GM23338 (cell line): Measurements from ENCODE around the gene GLS. TPM values are rescaled to one million over a fixed set of nuclear protein-coding genes. Genes with fewer than 3 reads are reported as not detected.

Experiments used
- ATAC-seq: fragments of 200-7000 bp; cut with Tn5 transposase; 3 replicates; pipeline ENCODE4 v1.9.1; 2020
- DNase-seq: peaks from one replicate; pipeline ENCODE4 v3.0.0-alpha.2; 2015; ENCODE audit warnings: low spot score
- H2AFZ ChIP-seq: fragments of 200-600 bp; sonication (generic); 2 replicates; pipeline ENCODE4 v1.8.0; 2016; ENCODE audit warnings: antibody characterized with exemption, mild to moderate bottlenecking, moderate library complexity
- H3F3A ChIP-seq: fragments of 200-600 bp; sonication (generic); replicated peaks from 2 replicates; pipeline ENCODE4 v1.8.0; 2017; ENCODE audit warnings: antibody characterized with exemption, mixed run types, low read depth
- H3K27ac ChIP-seq: fragments of 200-600 bp; sonication (generic); 2 replicates; pipeline ENCODE4 v1.6.1; 2016; ENCODE audit warnings: low read depth
- H3K27me3 ChIP-seq: fragments of 200-600 bp; sonication (generic); 2 replicates; pipeline ENCODE4 v1.8.0; 2016; ENCODE audit warnings: mild to moderate bottlenecking, mixed run types, moderate library complexity; ENCODE audit not compliant: insufficient read depth
- H3K36me3 ChIP-seq: fragments of 200-600 bp; sonication (generic); 2 replicates; pipeline ENCODE4 v1.8.0; 2016; ENCODE audit warnings: mild to moderate bottlenecking; ENCODE audit not compliant: insufficient read depth
- H3K4me1 ChIP-seq: fragments of 200-600 bp; sonication (generic); 2 replicates; pipeline ENCODE4 v1.8.0; 2016; ENCODE audit warnings: mild to moderate bottlenecking, moderate library complexity; ENCODE audit not compliant: insufficient read depth
- H3K4me2 ChIP-seq: fragments of 200-600 bp; sonication (generic); 2 replicates; pipeline ENCODE4 v1.7.1; 2017; ENCODE audit warnings: mixed run types
- H3K4me3 ChIP-seq: fragments of 200-600 bp; sonication (generic); 2 replicates; pipeline ENCODE4 v1.6.1; 2016; ENCODE audit warnings: mixed run types
- H3K79me2 ChIP-seq: fragments of 200-600 bp; sonication (generic); replicated peaks from 2 replicates; pipeline ENCODE4 v1.8.0; 2017; ENCODE audit warnings: mild to moderate bottlenecking; ENCODE audit not compliant: insufficient read depth
- H3K9me2 ChIP-seq: fragments of 200-600 bp; sonication (generic); 2 replicates; pipeline ENCODE4 v1.8.0; 2017; ENCODE audit not compliant: insufficient read depth
- H4K20me1 ChIP-seq: fragments of 200-600 bp; sonication (generic); replicated peaks from 2 replicates; pipeline ENCODE4 v1.8.0; 2017; ENCODE audit warnings: mild to moderate bottlenecking; ENCODE audit not compliant: insufficient read depth
- H3K27ac Mint-ChIP-seq: 2 replicates; pipeline ENCODE4 v1.8.0; 2020; ENCODE audit warnings: inconsistent platforms, mild to moderate bottlenecking, moderate library complexity, mixed read lengths
- H3K27me3 Mint-ChIP-seq: 3 replicates; pipeline ENCODE4 v1.8.0; 2022; ENCODE audit warnings: low read depth, mild to moderate bottlenecking, moderate library complexity, mixed read lengths, inconsistent platforms; ENCODE audit not compliant: insufficient read depth, poor library complexity
- H3K36me3 Mint-ChIP-seq: 3 replicates; pipeline ENCODE4 v1.8.0; 2021; ENCODE audit warnings: low read depth, mild to moderate bottlenecking, inconsistent platforms, moderate library complexity, mixed read lengths
- H3K4me1 Mint-ChIP-seq: 3 replicates; pipeline ENCODE4 v1.8.0; 2020; ENCODE audit warnings: mild to moderate bottlenecking, inconsistent platforms, mixed read lengths
- H3K4me3 Mint-ChIP-seq: 3 replicates; pipeline ENCODE4 v1.8.0; 2021; ENCODE audit warnings: moderate library complexity, mild to moderate bottlenecking, inconsistent platforms, mixed read lengths
- H3K9me3 Mint-ChIP-seq: 3 replicates; pipeline ENCODE4 v1.8.0; 2020; ENCODE audit warnings: moderate library complexity, mild to moderate bottlenecking, inconsistent platforms, mixed read lengths
- CREB1 ChIP-seq: fragments of 250-450 bp; sonication (Bioruptor Pico); IDR thresholded peaks from 2 replicates; pipeline ENCODE4 v1.5.0; 2020; ENCODE audit warnings: low read depth, mild to moderate bottlenecking, moderate library complexity
- EZH2 ChIP-seq: fragments of 200-600 bp; sonication (generic); IDR thresholded peaks from one replicate; pipeline ENCODE4 v1.8.0; 2017; ENCODE audit warnings: antibody characterized with exemption, mild to moderate bottlenecking, low read depth; ENCODE audit not compliant: unreplicated experiment
- EZH2phosphoT487 ChIP-seq: fragments of 200-600 bp; sonication (generic); IDR thresholded peaks from one replicate; pipeline ENCODE4 v1.8.1; 2018; ENCODE audit warnings: antibody characterized with exemption; ENCODE audit not compliant: unreplicated experiment
- JUNB ChIP-seq: IDR thresholded peaks from one replicate; pipeline ENCODE4 v1.6.1; 2016; ENCODE audit warnings: antibody characterized with exemption; ENCODE audit not compliant: unreplicated experiment
- NANOG ChIP-seq: IDR thresholded peaks from 2 replicates; pipeline ENCODE4 v1.6.1; 2016; ENCODE audit warnings: antibody characterized with exemption, borderline replicate concordance
- POLR2AphosphoS5 ChIP-seq: IDR thresholded peaks from 2 replicates; pipeline ENCODE4 v1.6.1; 2016; ENCODE audit warnings: antibody characterized with exemption, low read depth
- STAT1 ChIP-seq: IDR thresholded peaks from one replicate; pipeline ENCODE4 v1.6.1; 2016; ENCODE audit warnings: antibody characterized with exemption; ENCODE audit not compliant: unreplicated experiment
- ZNF114 ChIP-seq: fragments of 250-450 bp; sonication (Bioruptor Pico); IDR thresholded peaks from 2 replicates; pipeline ENCODE4 v1.5.0; 2020; ENCODE audit warnings: mild to moderate bottlenecking, moderate library complexity
- ZNF331 ChIP-seq: fragments of 250-450 bp; sonication (Bioruptor Pico); IDR thresholded peaks from 2 replicates; pipeline ENCODE4 v1.5.0; 2020; ENCODE audit warnings: low read depth, mild to moderate bottlenecking, moderate library complexity
- polyA plus RNA-seq: library from polyadenylated mRNA; unstranded; fragments of >200 nt; fragmentation: Nextera tagmentation; extraction: Ambion mirVana; gene quantifications from 2 replicates; pipeline ENCODE4 v1.2.1, GENCODE V29; 2016
- total RNA-seq: library from RNA; depleted of rRNA; stranded (reverse); fragments of >200 nt; shearing (Covaris generic); gene quantifications from 2 replicates; pipeline ENCODE4 v1.2.3, GENCODE V29; 2014
- TF ChIP-seq, protein P1 (sequence below): IDR thresholded peaks from one replicate; pipeline ENCODE4 v1.6.1; 2018; ENCODE audit warnings: antibody characterized with exemption; ENCODE audit not compliant: unreplicated experiment
- TF ChIP-seq, protein P2 (sequence below): IDR thresholded peaks from 2 replicates; pipeline ENCODE4 v1.6.1; 2016; ENCODE audit warnings: antibody characterized with exemption
- TF ChIP-seq, protein P3 (sequence below), 2 experiments: fragments of 200-600 bp in 1 of 2; sonication (generic) in 1 of 2; conservative IDR thresholded peaks; 2 replicates each; pipeline versions ENCODE4 v1.5.1 to v1.6.1; 2016 to 2017; ENCODE audit warnings: antibody characterized with exemption in 2 of 2, low read depth in 2 of 2, mild to moderate bottlenecking in 2 of 2, moderate library complexity in 1 of 2
- TF ChIP-seq, protein P4 (sequence below): fragments of 250-450 bp; sonication (Bioruptor Pico); IDR thresholded peaks from 2 replicates; pipeline ENCODE4 v1.5.0; 2020; ENCODE audit warnings: mild to moderate bottlenecking, moderate library complexity

The GLS gene
- total and polyA plus RNA-seq, 2 experiments from 2014 or later: 38.1 to 172 TPM

DNA sequence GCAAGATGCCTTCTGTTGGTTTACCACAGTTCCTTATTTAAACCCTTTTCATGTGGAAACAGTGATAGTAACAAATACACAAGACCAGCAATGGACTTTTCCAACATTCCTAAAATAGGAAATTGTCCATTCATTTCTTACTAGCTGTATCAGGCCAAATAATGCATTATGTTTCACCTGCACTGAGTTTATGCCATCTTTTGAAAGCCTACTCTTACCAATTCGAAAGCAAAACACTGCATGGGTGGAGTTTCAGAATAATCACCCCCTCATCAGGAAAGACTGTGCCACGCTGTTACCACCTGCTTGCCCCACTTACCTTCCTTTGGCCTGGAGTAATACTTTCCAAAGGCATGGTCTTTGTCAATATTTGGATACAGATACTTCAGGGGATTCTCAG lies 95.9 kb downstream of the GLS start:
- peaks cover 5% of the 10 kb centered on the region for H3K27me3 Mint-ChIP-seq
- peaks cover 90% of the 10 kb centered on the region for H3K36me3 Mint-ChIP-seq
- Histone ChIP-seq H3K4me3 (no peak overlapping the region), H3K79me2 (no peaks in the 10 kb centered on the region), H4K20me1 (peaks cover 4% of the 10 kb centered on the region), H3K27me3 (no peaks in the 10 kb centered on the region), H3K4me1 (no peaks in the 10 kb centered on the region), H3K4me2 (no peak overlapping the region), H3F3A (no peaks in the 10 kb centered on the region), H3K9me2 (no peaks in the 10 kb centered on the region), H3K36me3 (peaks cover 72% of the 10 kb centered on the region), H3K27ac (no peak overlapping the region), H2AFZ (no peak overlapping the region)
- H3K4me3 Mint-ChIP-seq: no peak overlapping the region
- DNase-seq (no peak), ATAC-seq (no peak)
- no peaks in the 10 kb centered on the region; the same call in 2 of the 3 replicates for H3K4me1 Mint-ChIP-seq
- H3K9me3 Mint-ChIP-seq: no peaks in the 10 kb centered on the region; the same call in 2 of the 3 replicates
- 0 out of 2 replicates have a peak overlapping the region, but pooled peaks have one; percentile 22 for H3K27ac Mint-ChIP-seq
- TF ChIP-seq EZH2phosphoT487 (no peak), CREB1 (CRISPR knock-in tag) (no peak), JUNB (no peak), NANOG (no peak), ZNF114 (CRISPR knock-in tag) (no peak), ZNF331 (CRISPR knock-in tag) (no peak), STAT1 (no peak), POLR2AphosphoS5 (no peak), EZH2 (no peak)
- TF ChIP-seq, protein P1, sequence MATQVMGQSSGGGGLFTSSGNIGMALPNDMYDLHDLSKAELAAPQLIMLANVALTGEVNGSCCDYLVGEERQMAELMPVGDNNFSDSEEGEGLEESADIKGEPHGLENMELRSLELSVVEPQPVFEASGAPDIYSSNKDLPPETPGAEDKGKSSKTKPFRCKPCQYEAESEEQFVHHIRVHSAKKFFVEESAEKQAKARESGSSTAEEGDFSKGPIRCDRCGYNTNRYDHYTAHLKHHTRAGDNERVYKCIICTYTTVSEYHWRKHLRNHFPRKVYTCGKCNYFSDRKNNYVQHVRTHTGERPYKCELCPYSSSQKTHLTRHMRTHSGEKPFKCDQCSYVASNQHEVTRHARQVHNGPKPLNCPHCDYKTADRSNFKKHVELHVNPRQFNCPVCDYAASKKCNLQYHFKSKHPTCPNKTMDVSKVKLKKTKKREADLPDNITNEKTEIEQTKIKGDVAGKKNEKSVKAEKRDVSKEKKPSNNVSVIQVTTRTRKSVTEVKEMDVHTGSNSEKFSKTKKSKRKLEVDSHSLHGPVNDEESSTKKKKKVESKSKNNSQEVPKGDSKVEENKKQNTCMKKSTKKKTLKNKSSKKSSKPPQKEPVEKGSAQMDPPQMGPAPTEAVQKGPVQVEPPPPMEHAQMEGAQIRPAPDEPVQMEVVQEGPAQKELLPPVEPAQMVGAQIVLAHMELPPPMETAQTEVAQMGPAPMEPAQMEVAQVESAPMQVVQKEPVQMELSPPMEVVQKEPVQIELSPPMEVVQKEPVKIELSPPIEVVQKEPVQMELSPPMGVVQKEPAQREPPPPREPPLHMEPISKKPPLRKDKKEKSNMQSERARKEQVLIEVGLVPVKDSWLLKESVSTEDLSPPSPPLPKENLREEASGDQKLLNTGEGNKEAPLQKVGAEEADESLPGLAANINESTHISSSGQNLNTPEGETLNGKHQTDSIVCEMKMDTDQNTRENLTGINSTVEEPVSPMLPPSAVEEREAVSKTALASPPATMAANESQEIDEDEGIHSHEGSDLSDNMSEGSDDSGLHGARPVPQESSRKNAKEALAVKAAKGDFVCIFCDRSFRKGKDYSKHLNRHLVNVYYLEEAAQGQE: no peak
- TF ChIP-seq, protein P2, sequence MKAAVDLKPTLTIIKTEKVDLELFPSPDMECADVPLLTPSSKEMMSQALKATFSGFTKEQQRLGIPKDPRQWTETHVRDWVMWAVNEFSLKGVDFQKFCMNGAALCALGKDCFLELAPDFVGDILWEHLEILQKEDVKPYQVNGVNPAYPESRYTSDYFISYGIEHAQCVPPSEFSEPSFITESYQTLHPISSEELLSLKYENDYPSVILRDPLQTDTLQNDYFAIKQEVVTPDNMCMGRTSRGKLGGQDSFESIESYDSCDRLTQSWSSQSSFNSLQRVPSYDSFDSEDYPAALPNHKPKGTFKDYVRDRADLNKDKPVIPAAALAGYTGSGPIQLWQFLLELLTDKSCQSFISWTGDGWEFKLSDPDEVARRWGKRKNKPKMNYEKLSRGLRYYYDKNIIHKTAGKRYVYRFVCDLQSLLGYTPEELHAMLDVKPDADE: no peak
- TF ChIP-seq, protein P3, sequence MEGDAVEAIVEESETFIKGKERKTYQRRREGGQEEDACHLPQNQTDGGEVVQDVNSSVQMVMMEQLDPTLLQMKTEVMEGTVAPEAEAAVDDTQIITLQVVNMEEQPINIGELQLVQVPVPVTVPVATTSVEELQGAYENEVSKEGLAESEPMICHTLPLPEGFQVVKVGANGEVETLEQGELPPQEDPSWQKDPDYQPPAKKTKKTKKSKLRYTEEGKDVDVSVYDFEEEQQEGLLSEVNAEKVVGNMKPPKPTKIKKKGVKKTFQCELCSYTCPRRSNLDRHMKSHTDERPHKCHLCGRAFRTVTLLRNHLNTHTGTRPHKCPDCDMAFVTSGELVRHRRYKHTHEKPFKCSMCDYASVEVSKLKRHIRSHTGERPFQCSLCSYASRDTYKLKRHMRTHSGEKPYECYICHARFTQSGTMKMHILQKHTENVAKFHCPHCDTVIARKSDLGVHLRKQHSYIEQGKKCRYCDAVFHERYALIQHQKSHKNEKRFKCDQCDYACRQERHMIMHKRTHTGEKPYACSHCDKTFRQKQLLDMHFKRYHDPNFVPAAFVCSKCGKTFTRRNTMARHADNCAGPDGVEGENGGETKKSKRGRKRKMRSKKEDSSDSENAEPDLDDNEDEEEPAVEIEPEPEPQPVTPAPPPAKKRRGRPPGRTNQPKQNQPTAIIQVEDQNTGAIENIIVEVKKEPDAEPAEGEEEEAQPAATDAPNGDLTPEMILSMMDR (conservative IDR thresholded peaks at IDR 0.05; ENCODE audit: low read depth in 2 of 2): no peak
- TF ChIP-seq, protein P4, sequence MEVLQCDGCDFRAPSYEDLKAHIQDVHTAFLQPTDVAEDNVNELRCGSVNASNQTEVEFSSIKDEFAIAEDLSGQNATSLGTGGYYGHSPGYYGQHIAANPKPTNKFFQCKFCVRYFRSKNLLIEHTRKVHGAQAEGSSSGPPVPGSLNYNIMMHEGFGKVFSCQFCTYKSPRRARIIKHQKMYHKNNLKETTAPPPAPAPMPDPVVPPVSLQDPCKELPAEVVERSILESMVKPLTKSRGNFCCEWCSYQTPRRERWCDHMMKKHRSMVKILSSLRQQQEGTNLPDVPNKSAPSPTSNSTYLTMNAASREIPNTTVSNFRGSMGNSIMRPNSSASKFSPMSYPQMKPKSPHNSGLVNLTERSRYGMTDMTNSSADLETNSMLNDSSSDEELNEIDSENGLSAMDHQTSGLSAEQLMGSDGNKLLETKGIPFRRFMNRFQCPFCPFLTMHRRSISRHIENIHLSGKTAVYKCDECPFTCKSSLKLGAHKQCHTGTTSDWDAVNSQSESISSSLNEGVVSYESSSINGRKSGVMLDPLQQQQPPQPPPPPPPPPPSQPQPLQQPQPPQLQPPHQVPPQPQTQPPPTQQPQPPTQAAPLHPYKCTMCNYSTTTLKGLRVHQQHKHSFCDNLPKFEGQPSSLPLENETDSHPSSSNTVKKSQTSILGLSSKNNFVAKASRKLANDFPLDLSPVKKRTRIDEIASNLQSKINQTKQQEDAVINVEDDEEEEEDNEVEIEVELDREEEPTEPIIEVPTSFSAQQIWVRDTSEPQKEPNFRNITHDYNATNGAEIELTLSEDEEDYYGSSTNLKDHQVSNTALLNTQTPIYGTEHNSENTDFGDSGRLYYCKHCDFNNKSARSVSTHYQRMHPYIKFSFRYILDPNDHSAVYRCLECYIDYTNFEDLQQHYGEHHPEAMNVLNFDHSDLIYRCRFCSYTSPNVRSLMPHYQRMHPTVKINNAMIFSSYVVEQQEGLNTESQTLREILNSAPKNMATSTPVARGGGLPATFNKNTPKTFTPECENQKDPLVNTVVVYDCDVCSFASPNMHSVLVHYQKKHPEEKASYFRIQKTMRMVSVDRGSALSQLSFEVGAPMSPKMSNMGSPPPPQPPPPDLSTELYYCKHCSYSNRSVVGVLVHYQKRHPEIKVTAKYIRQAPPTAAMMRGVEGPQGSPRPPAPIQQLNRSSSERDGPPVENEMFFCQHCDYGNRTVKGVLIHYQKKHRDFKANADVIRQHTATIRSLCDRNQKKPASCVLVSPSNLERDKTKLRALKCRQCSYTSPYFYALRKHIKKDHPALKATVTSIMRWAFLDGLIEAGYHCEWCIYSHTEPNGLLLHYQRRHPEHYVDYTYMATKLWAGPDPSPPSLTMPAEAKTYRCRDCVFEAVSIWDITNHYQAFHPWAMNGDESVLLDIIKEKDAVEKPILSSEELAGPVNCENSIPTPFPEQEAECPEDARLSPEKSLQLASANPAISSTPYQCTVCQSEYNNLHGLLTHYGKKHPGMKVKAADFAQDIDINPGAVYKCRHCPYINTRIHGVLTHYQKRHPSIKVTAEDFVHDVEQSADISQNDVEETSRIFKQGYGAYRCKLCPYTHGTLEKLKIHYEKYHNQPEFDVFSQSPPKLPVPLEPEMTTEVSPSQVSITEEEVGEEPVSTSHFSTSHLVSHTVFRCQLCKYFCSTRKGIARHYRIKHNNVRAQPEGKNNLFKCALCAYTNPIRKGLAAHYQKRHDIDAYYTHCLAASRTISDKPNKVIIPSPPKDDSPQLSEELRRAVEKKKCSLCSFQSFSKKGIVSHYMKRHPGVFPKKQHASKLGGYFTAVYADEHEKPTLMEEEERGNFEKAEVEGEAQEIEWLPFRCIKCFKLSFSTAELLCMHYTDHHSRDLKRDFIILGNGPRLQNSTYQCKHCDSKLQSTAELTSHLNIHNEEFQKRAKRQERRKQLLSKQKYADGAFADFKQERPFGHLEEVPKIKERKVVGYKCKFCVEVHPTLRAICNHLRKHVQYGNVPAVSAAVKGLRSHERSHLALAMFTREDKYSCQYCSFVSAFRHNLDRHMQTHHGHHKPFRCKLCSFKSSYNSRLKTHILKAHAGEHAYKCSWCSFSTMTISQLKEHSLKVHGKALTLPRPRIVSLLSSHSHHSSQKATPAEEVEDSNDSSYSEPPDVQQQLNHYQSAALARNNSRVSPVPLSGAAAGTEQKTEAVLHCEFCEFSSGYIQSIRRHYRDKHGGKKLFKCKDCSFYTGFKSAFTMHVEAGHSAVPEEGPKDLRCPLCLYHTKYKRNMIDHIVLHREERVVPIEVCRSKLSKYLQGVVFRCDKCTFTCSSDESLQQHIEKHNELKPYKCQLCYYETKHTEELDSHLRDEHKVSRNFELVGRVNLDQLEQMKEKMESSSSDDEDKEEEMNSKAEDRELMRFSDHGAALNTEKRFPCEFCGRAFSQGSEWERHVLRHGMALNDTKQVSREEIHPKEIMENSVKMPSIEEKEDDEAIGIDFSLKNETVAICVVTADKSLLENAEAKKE: no peak
